ENCODE measurements around the gene EMC10. TPM values are rescaled to one million over a fixed set of nuclear protein-coding genes. Genes with fewer than 3 reads are reported as not detected.

The EMC10 gene
- total and polyA plus RNA-seq, 2 experiments from 2014 or later = 35.6 to 160 TPM

GRCh38 chr19:50514346-50515167 lies 38.2 kb downstream of the EMC10 start:
- Histone ChIP-seq H3K4me1 (ENCODE audit: insufficient read depth) (peaks cover 5% of the 10 kb centered on the region), H3K27ac (no peak overlapping the region), H2AFZ (no peak overlapping the region), H3K4me2 (no peak overlapping the region), H4K20me1 (ENCODE audit: insufficient read depth, poor library complexity, severe bottlenecking) (no peaks in the 10 kb centered on the region), H3K79me2 (no peaks in the 10 kb centered on the region), H3K9me2 (replicated peaks; ENCODE audit: insufficient read depth) (no peaks in the 10 kb centered on the region), H3K4me3 (no peak overlapping the region), H3K36me3 (replicated peaks; ENCODE audit: insufficient read depth, low read depth) (no peaks in the 10 kb centered on the region), H3K27me3 (no peaks in the 10 kb centered on the region), H3K9me3 (ENCODE audit: low read depth) (no peaks in the 10 kb centered on the region)
- 78% methylated on average over 31 of the region's 38 CpGs for WGBS (ENCODE audit: low lambda C conversion rate, missing lambda C conversion rate)
- DNase-seq (ENCODE audit: low spot score) = no peak
- TF ChIP-seq EZH2phosphoT487 (IDR thresholded peaks at IDR 0.05; ENCODE audit: low read depth, severe bottlenecking, unreplicated experiment) = no peak
- no peak for TF ChIP-seq EZH2 (IDR thresholded peaks at IDR 0.05; ENCODE audit: borderline replicate concordance)
- TF ChIP-seq CTCF (IDR thresholded peaks at IDR 0.05; ENCODE audit: poor library complexity) = no peak

GRCh38 chr19:50515168-50515561 lies 38.9 kb downstream of the EMC10 start:
- Histone ChIP-seq H3K4me2 (no peak overlapping the region), H3K9me3 (ENCODE audit: low read depth) (no peaks in the 10 kb centered on the region), H4K20me1 (ENCODE audit: insufficient read depth, poor library complexity, severe bottlenecking) (no peaks in the 10 kb centered on the region), H2AFZ (no peak overlapping the region), H3K27me3 (no peaks in the 10 kb centered on the region), H3K27ac (no peak overlapping the region), H3K4me3 (no peak overlapping the region), H3K36me3 (replicated peaks; ENCODE audit: insufficient read depth, low read depth) (no peaks in the 10 kb centered on the region), H3K9me2 (replicated peaks; ENCODE audit: insufficient read depth) (no peaks in the 10 kb centered on the region), H3K79me2 (no peaks in the 10 kb centered on the region), H3K4me1 (ENCODE audit: insufficient read depth) (peaks cover 3% of the 10 kb centered on the region)
- WGBS (ENCODE audit: low lambda C conversion rate, missing lambda C conversion rate) = 56% methylated on average over 2 of the region's 11 CpGs
- TF ChIP-seq EZH2 (IDR thresholded peaks at IDR 0.05; ENCODE audit: borderline replicate concordance) (no peak), EZH2phosphoT487 (IDR thresholded peaks at IDR 0.05; ENCODE audit: low read depth, severe bottlenecking, unreplicated experiment) (no peak), CTCF (IDR thresholded peaks at IDR 0.05; ENCODE audit: poor library complexity) (no peak)
- DNase-seq (ENCODE audit: low spot score) = no peak

GRCh38 chr19:50516456-50516855 lies 40.1 kb downstream of the EMC10 start:
- Histone ChIP-seq H3K4me1 (ENCODE audit: insufficient read depth) (no peaks in the 10 kb centered on the region), H4K20me1 (ENCODE audit: insufficient read depth, poor library complexity, severe bottlenecking) (no peaks in the 10 kb centered on the region), H3K27ac (no peak overlapping the region), H2AFZ (no peak overlapping the region), H3K4me2 (no peak overlapping the region), H3K36me3 (replicated peaks; ENCODE audit: insufficient read depth, low read depth) (no peaks in the 10 kb centered on the region), H3K9me3 (ENCODE audit: low read depth) (no peaks in the 10 kb centered on the region), H3K27me3 (no peaks in the 10 kb centered on the region), H3K9me2 (replicated peaks; ENCODE audit: insufficient read depth) (no peaks in the 10 kb centered on the region), H3K4me3 (no peak overlapping the region), H3K79me2 (no peaks in the 10 kb centered on the region)
- no peak for DNase-seq (ENCODE audit: low spot score)
- WGBS (ENCODE audit: low lambda C conversion rate, missing lambda C conversion rate) = 72% methylated on average over 12 of the region's 12 CpGs
- no peak for TF ChIP-seq EZH2phosphoT487 (IDR thresholded peaks at IDR 0.05; ENCODE audit: low read depth, severe bottlenecking, unreplicated experiment)
- TF ChIP-seq EZH2 (IDR thresholded peaks at IDR 0.05; ENCODE audit: borderline replicate concordance) = no peak
- TF ChIP-seq CTCF (IDR thresholded peaks at IDR 0.05; ENCODE audit: poor library complexity) = no peak
